AG08396 (cell line): Measurements from ENCODE around the gene IPP.
"Not testable (repeated sequence)": the region's sequence is repeated elsewhere in the genome, so short reads cannot be mapped to it uniquely, and the experiment has no call there.

Experiments
- DNase-seq: peaks from one replicate; pipeline ENCODE4 v3.0.0; 2012; ENCODE audit warnings: low spot score, mixed read lengths

IPP gene

GRCh38 chr1:45684402-45684801, 66.1 kb downstream of the IPP start:
- DNase-seq, result no peak

- DNase-seq, result no peak
Measured at GRCh38 chr1:45682942-45683341, 67.5 kb downstream of the IPP start.

GRCh38 chr1:45679123-45679522, 71.3 kb downstream of the IPP start:
- DNase-seq, result no peak

GRCh38 chr1:45678489-45678888, 72.0 kb downstream of the IPP start:
- DNase-seq, result no peak

- DNase-seq, result no peak
Measured at GRCh38 chr1:45677751-45678245, 72.7 kb downstream of the IPP start.

GRCh38 chr1:45676553-45676952, 73.9 kb downstream of the IPP start:
- not testable (repeated sequence) for DNase-seq

GRCh38 chr1:45674478-45674877, 76.0 kb downstream of the IPP start:
- no peak for DNase-seq

GRCh38 chr1:45673956-45674355, 76.5 kb downstream of the IPP start:
- no peak for DNase-seq

- no peak for DNase-seq
Measured at GRCh38 chr1:45669859-45670655, 80.4 kb downstream of the IPP start.

- peak; percentile 10 for DNase-seq
Measured at GRCh38 chr1:45669379-45669778, 81.1 kb downstream of the IPP start.

- DNase-seq, result no peak
Measured at GRCh38 chr1:45668526-45668925, 81.9 kb downstream of the IPP start.

GRCh38 chr1:45667321-45668111, 82.9 kb downstream of the IPP start:
- no peak for DNase-seq

GRCh38 chr1:45666836-45667235, 83.6 kb downstream of the IPP start:
- no peak for DNase-seq

- no peak for DNase-seq
Measured at GRCh38 chr1:45660336-45660735, 90.1 kb downstream of the IPP start.

- no peak for DNase-seq
Measured at GRCh38 chr1:45659222-45659621, 91.2 kb downstream of the IPP start.

GRCh38 chr1:45658171-45658570, 92.3 kb downstream of the IPP start:
- DNase-seq, result no peak

GRCh38 chr1:45656573-45657226, 93.8 kb downstream of the IPP start:
- DNase-seq, result no peak

- no peak for DNase-seq
Measured at GRCh38 chr1:45654540-45655280, 95.7 kb downstream of the IPP start.
